Cardiac muscle cell (in vitro differentiated cells and primary cell): ENCODE measurements around the gene SLC46A2. TPM values are rescaled to one million over a fixed set of nuclear protein-coding genes. Genes with fewer than 3 reads are reported as not detected.

Experiments used
- DNase-seq, 2 donors: peaks; one replicate each; pipeline versions ENCODE4 v3.0.0 to v3.0.0-alpha.2; 2010 to 2017; ENCODE audit warnings: low read depth in 1 of 2, low spot score in 1 of 2
- H3K27ac ChIP-seq: fragments of 200-600 bp; sonication (generic); 2 replicates; pipeline ENCODE4 v1.5.1; 2016
- H3K27me3 ChIP-seq: fragments of 200-600 bp; sonication (generic); 2 replicates; pipeline ENCODE4 v1.6.0; 2016; ENCODE audit warnings: control low read depth
- H3K36me3 ChIP-seq: fragments of 200-600 bp; sonication (generic); 2 replicates; pipeline ENCODE4 v1.5.1; 2016; ENCODE audit warnings: control low read depth
- H3K4me1 ChIP-seq: fragments of 200-600 bp; sonication (generic); 2 replicates; pipeline ENCODE4 v1.8.1; 2017; ENCODE audit warnings: low read depth, mild to moderate bottlenecking, mixed run types
- H3K4me3 ChIP-seq: fragments of 200-600 bp; sonication (generic); 2 replicates; pipeline ENCODE4 v1.5.1; 2016; ENCODE audit warnings: mild to moderate bottlenecking
- H3K9me3 ChIP-seq: fragments of 200-600 bp; sonication (generic); 2 replicates; pipeline ENCODE4 v1.5.1; 2017; ENCODE audit warnings: low read depth, mild to moderate bottlenecking, control low read depth
- polyA plus RNA-seq: library from polyadenylated mRNA; unstranded; fragments of >200 nt; fragmentation: Nextera tagmentation; extraction: Ambion mirVana; gene quantifications from 2 replicates; pipeline ENCODE4 v1.2.1, GENCODE V29; 2016
- total RNA-seq: library from RNA; depleted of rRNA; stranded (reverse); fragments of >200 nt; gene quantifications from 2 replicates; pipeline ENCODE4 v1.2.3, GENCODE V29; 2016
- TF ChIP-seq, protein P1 (sequence below): IDR thresholded peaks from 2 replicates; pipeline ENCODE4 v1.5.1; 2012; ENCODE audit warnings: low read depth, mild to moderate bottlenecking, low read length

The SLC46A2 gene
- total and polyA plus RNA-seq, 2 experiments from 2014 or later: not detected

DNA sequence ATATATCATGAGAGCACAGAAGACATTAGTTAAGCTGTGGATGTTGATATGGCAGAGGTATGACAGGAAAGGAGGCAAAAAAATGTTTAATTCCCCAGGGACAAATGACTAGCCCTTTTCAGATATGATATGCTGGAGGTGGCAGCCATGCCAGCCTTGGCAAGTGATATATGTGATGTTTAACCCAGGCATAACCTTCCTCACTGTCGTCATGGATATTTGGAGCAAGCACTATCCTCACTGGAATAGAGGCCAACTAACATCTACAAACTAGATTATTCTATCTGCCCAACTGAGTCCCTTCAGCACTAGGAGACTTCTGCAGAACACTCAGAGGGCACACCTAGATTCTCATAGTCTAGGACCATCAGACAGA lies 27.3 kb upstream of the SLC46A2 start:
- DNase-seq: no peak
- Histone ChIP-seq H3K36me3 (no peaks in the 10 kb centered on the region), H3K27me3 (peaks cover 52% of the 10 kb centered on the region), H3K27ac (no peak overlapping the region), H3K4me1 (no peaks in the 10 kb centered on the region), H3K4me3 (no peak overlapping the region), H3K9me3 (no peaks in the 10 kb centered on the region)
- TF ChIP-seq, protein P1, sequence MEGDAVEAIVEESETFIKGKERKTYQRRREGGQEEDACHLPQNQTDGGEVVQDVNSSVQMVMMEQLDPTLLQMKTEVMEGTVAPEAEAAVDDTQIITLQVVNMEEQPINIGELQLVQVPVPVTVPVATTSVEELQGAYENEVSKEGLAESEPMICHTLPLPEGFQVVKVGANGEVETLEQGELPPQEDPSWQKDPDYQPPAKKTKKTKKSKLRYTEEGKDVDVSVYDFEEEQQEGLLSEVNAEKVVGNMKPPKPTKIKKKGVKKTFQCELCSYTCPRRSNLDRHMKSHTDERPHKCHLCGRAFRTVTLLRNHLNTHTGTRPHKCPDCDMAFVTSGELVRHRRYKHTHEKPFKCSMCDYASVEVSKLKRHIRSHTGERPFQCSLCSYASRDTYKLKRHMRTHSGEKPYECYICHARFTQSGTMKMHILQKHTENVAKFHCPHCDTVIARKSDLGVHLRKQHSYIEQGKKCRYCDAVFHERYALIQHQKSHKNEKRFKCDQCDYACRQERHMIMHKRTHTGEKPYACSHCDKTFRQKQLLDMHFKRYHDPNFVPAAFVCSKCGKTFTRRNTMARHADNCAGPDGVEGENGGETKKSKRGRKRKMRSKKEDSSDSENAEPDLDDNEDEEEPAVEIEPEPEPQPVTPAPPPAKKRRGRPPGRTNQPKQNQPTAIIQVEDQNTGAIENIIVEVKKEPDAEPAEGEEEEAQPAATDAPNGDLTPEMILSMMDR: no peak

DNA sequence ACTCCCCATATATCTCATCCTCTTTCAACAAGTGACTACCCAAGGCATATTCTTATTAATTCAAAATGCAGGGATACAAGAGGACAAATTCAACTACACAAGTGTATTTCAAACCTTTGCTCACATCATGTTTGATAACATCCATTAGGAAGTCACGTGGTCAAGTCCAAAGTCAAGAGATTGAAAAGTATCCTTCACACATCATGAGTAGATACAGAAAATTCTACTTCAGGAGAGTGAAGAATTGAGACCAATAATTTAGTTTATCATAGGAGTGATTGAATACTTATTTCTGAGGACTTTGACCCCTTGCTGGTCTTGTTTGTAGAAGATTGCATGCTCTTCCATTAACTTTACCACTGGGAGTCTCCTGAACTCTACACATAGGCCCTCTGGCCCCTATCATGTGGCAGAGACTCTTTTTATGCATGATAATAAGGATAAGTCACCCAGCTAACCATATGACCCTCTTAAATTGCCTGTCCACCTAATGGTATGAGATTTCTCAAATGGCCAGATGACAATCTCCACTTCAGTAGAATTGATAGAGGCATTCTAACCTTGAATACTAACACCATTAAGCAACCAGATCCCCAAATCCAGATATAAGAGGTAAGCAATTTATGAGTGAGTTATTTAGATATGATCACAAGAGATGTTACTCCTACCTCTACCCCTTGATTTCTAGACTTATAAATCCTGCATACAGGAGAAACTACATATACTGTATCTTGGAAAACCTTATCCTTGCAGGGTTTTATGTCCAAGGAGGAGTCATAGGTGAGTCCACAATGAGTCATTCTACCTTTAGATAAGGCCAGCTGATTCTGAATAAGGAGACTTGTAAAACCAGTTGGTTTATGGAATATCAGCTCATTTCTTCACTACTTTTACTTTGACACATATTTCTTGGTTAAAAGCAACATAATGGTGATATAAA lies 26.6 kb upstream of the SLC46A2 start:
- Histone ChIP-seq H3K4me1 (no peaks in the 10 kb centered on the region), H3K9me3 (no peaks in the 10 kb centered on the region), H3K4me3 (no peak overlapping the region), H3K36me3 (no peaks in the 10 kb centered on the region), H3K27ac (no peak overlapping the region), H3K27me3 (peaks cover 49% of the 10 kb centered on the region)
- TF ChIP-seq, protein P1: no peak
- DNase-seq: no peak

DNA sequence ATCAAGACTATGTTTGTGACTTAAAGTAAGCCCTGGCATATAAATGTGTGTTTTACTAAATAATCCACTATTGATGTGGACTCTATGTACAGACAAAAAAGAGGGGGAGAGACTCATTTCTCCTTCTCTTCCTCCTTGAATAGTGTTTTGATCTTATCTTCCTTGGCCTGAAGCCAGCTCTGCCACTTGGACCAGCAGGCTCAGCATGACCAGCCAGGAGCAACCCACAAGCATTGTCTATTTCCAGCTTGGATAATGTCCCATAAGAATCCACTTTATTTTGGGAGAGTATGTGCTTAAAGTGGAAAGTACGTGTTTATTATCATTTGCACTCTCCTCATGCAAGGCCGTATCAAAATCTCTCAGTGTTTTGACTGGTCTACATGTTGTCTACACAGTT lies 23.8 kb upstream of the SLC46A2 start:
- peaks cover 41% of the 10 kb centered on the region for H3K27me3 ChIP-seq
- TF ChIP-seq, protein P1: no peak
- no peaks in the 10 kb centered on the region for H3K36me3 ChIP-seq

DNA sequence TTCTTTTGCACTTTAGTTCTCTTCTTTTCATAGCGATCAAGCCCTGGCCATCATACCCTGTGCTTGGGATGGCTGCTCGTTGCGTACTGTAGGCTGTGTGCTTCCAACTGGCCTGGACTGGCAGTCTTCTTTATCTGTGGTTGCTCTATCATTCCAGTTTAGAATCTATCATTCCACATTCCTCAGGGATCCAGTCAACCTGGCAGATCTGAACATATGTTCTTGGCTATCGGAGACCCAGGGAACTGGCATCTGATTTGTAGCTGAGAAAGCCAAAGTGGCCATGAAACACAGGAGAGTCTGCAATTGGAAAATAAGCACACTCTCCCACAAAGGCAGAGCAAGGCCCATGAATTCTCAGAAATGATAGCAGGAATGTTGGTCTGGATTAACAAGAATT lies 22.6 kb upstream of the SLC46A2 start:
- DNase-seq: no peak
- Histone ChIP-seq H3K36me3 (no peaks in the 10 kb centered on the region), H3K9me3 (no peaks in the 10 kb centered on the region), H3K4me1 (no peaks in the 10 kb centered on the region), H3K27me3 (peaks cover 34% of the 10 kb centered on the region), H3K4me3 (no peak overlapping the region), H3K27ac (no peak overlapping the region)
- TF ChIP-seq, protein P1: no peak

More for the DNA sequence above, 23.8 kb upstream of the SLC46A2 start:
- Histone ChIP-seq H3K9me3 (no peaks in the 10 kb centered on the region), H3K27ac (no peak overlapping the region), H3K4me3 (no peak overlapping the region), H3K4me1 (no peaks in the 10 kb centered on the region)
- DNase-seq: peak in 1 of 2 donors; percentile 27

DNA sequence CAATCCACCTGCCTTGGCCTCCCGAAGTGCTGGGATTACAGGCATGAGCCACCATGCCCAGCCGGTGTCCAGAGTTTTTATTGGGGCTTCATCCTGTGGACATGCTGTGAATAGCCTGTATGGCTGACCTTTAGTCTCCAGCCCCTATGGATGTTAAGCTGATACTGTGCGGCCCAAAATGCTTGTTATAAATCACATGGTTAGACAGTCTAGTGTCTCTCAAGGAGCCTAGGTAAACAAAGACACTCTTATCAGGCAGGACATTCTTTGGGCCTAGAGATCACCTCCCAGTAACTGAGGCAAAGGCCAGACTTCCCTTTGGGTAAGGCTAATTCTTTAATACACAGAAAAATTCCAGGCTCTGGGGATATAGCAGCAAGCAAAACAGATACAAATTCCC lies 22.0 kb upstream of the SLC46A2 start:
- Histone ChIP-seq H3K27ac (no peak overlapping the region), H3K36me3 (no peaks in the 10 kb centered on the region), H3K4me3 (no peak overlapping the region), H3K9me3 (no peaks in the 10 kb centered on the region), H3K4me1 (no peaks in the 10 kb centered on the region), H3K27me3 (peaks cover 34% of the 10 kb centered on the region)
- TF ChIP-seq, protein P1: no peak
- DNase-seq: no peak
